IPS DF 19.7 (cell line): ENCODE results near the gene AXL.

Source experiments
- DNase-seq: peaks from one replicate; pipeline ENCODE4 v3.0.0-alpha.2; 2013; ENCODE audit warnings: low read depth, low spot score

AXL gene

GRCh38 chr19:41234512-41235168 is 15.6 kb downstream of the AXL start:
- no peak for DNase-seq

- no peak for DNase-seq
These were observed 16.5 kb downstream of the AXL start for GRCh38 chr19:41235480-41235879.

GRCh38 chr19:41238244-41238643 is 19.2 kb downstream of the AXL start:
- no peak for DNase-seq

- no peak for DNase-seq
These were observed 20.3 kb downstream of the AXL start for GRCh38 chr19:41239363-41239762.

GRCh38 chr19:41239961-41240574 is 21.0 kb downstream of the AXL start:
- DNase-seq, result no peak

GRCh38 chr19:41241859-41242258 is 22.8 kb downstream of the AXL start:
- DNase-seq, result no peak

- no peak for DNase-seq
These were observed 25.1 kb downstream of the AXL start for GRCh38 chr19:41244117-41244516.

- DNase-seq, result no peak
These were observed 26.8 kb downstream of the AXL start for GRCh38 chr19:41245843-41246242.

GRCh38 chr19:41248895-41249294 is 29.9 kb downstream of the AXL start:
- DNase-seq, result no peak

- no peak for DNase-seq
These were observed 30.8 kb downstream of the AXL start for GRCh38 chr19:41249707-41250423.

- DNase-seq, result no peak
These were observed 34.6 kb downstream of the AXL start for GRCh38 chr19:41253660-41254059.

- DNase-seq, result no peak
These were observed 36.1 kb downstream of the AXL start for GRCh38 chr19:41255171-41255570.

- DNase-seq, result no peak
These were observed 42.6 kb downstream of the AXL start for GRCh38 chr19:41261474-41262190.

- no peak for DNase-seq
These were observed 44.2 kb downstream of the AXL start for GRCh38 chr19:41263042-41263849.

GRCh38 chr19:41263850-41264580 is 45.0 kb downstream of the AXL start, which contains the start of gene HNRNPUL1:
Gene HNRNPUL1 (plus strand): TSS chr19:41264372. CDS start chr19:41264504, 132 bp downstream.
- peak; percentile 100 for DNase-seq

- no peak for DNase-seq
These were observed 45.8 kb downstream of the AXL start for GRCh38 chr19:41264581-41265394.

- DNase-seq, result no peak
These were observed 46.6 kb downstream of the AXL start for GRCh38 chr19:41265395-41266153.

GRCh38 chr19:41269055-41269454 is 50.0 kb downstream of the AXL start:
- DNase-seq, result no peak

- no peak for DNase-seq
These were observed 50.5 kb downstream of the AXL start for GRCh38 chr19:41269571-41269970.
